Endothelial cell of hepatic sinusoid (primary cell): Measurements from ENCODE around the gene LILRA5.
"Not testable (repeated sequence)": the region's sequence is repeated elsewhere in the genome, so short reads cannot be mapped to it uniquely, and the experiment has no call there.

ENCODE experiments used
- in situ Hi-C: cut with HindIII; loops from 2 replicates; pipeline ENCODE4 v1.10.0; 2017; ENCODE audit warnings: low sequenced_read_pairs

LILRA5 gene

GRCh38 chr19:54335164-54335563 is 22.2 kb upstream of the LILRA5 start:
- in situ Hi-C loops: no loop called here

GRCh38 chr19:54333586-54334298 is 20.8 kb upstream of the LILRA5 start:
- in situ Hi-C loops: no loop called here

GRCh38 chr19:54332149-54332548 is 19.2 kb upstream of the LILRA5 start:
- in situ Hi-C loops: no loop called here

- in situ Hi-C loops: no loop called here
Observed at GRCh38 chr19:54331626-54332025, 18.7 kb upstream of the LILRA5 start.

GRCh38 chr19:54329476-54330165 is 16.7 kb upstream of the LILRA5 start:
- in situ Hi-C loops: no loop called here

- in situ Hi-C loops: not testable (repeated sequence)
Observed at GRCh38 chr19:54328781-54329180, 15.8 kb upstream of the LILRA5 start.

GRCh38 chr19:54325631-54326030 is 12.7 kb upstream of the LILRA5 start:
- in situ Hi-C loops: no loop called here

- in situ Hi-C loops: no loop called here
Observed at GRCh38 chr19:54325194-54325621, 12.2 kb upstream of the LILRA5 start.

- in situ Hi-C loops: no loop called here
Observed at GRCh38 chr19:54324071-54324470, 11.1 kb upstream of the LILRA5 start.

GRCh38 chr19:54322934-54323333 is 10.0 kb upstream of the LILRA5 start:
- in situ Hi-C loops: not testable (repeated sequence)

- in situ Hi-C loops: not testable (repeated sequence)
Observed at GRCh38 chr19:54322295-54322694, 9.3 kb upstream of the LILRA5 start.

GRCh38 chr19:54319892-54320670 is 7.1 kb upstream of the LILRA5 start:
- in situ Hi-C loops: no loop called here

GRCh38 chr19:54319049-54319448 is 6.1 kb upstream of the LILRA5 start:
- in situ Hi-C loops: no loop called here

- in situ Hi-C loops: no loop called here
Observed at GRCh38 chr19:54317965-54318240, 4.9 kb upstream of the LILRA5 start.

GRCh38 chr19:54317108-54317964 is 4.4 kb upstream of the LILRA5 start:
- in situ Hi-C loops: no loop called here

- in situ Hi-C loops: no loop called here
Observed at GRCh38 chr19:54316746-54317107, 3.8 kb upstream of the LILRA5 start.

- in situ Hi-C loops: no loop called here
Observed at GRCh38 chr19:54315956-54316355, 3.0 kb upstream of the LILRA5 start.

GRCh38 chr19:54312011-54312410 is 955 bp downstream of the LILRA5 start:
- in situ Hi-C loops: no loop called here

GRCh38 chr19:54311486-54311885 is 1.5 kb downstream of the LILRA5 start:
- in situ Hi-C loops: no loop called here

- in situ Hi-C loops: no loop called here
Observed at GRCh38 chr19:54310543-54310942, 2.4 kb downstream of the LILRA5 start.

GRCh38 chr19:54309811-54310210 is 3.2 kb downstream of the LILRA5 start:
- in situ Hi-C loops: no loop called here
